ENCODE results near the gene ZNF132.
"Not testable (repeated sequence)": the region's sequence is repeated elsewhere in the genome, so short reads cannot be mapped to it uniquely, and the experiment has no call there.

The ZNF132 gene

DNA sequence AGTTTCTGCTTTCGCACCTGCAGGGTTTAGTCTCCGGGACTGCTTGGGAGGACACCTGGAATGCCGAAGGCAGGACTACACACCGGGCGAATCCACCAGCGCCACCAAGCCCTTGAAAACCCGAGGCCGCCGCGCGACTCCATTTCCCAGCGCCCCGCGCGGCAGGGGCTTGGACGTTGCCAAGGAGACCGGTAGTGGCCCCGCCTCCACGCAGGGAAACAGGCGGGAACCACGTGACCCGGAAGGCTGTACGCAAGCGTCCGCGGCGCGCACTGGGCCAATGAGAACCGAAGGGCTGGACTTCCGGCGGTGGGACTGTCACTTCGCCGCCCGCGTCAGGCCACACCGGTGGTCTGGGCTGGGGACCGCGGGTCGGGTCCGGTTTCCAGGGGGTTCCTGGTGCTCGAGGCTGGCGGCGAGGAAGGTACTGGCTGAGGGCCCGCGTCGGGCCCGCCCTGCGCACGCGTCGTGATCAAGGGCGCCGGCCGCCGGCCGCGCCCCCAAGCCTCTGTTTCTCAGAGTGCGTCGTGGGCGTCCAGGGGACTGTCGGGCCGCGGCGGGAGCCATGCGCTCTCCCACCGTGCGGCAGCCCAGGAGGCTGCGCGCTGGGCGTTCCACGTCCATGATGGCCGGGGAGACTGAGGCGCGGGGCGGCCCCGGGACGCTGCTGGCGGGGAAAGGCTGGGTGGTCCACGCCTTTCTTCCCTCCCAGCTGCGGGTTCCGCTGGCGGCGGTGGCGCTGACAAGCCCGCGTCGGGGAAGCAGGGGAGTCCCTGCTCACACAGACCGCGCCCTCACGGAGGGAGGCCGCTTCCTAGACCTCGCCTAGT lies 27.0 kb upstream of the ZNF132 start, which contains the start of gene ZNF324:
ZNF324 (plus strand) TSS at position 321 of the 830 bp plus-strand sequence. CDS start 2,106 bp downstream, outside the sequence.
- DNase-seq (ENCODE audit: low read depth), result peak; percentile 93

DNA sequence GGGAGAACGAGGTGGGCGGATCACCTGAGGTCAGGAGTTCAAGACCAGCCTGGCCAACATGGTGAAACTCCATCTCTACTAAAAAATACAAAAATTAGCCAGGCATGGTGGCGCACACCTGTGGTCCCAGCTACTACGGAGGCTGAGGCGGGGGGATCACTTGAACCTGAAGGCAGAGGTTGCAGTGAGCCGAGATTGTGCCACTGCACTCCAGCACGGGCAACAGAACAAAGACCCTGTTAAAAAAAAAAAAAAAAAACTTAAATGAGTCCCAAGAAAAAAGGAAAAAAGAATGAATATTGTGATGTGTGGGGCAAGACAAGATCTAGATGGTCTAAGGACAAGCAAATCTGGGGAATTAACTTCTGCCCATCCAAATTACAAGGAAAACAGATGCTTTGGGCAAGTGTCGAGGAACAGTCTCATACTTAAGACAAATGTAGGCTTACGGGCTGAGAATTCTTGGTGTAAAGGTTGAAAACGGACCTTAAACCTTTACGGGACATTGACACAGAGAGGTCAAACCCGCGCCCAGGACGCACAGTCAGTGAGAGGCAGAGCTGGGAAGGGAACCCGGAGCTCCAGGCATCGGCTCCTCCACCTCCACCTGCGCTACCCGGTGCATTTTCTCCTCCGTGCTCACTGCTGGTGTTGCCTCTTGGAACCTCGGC lies 26.3 kb upstream of the ZNF132 start:
- DNase-seq (ENCODE audit: low read depth), result no peak

- DNase-seq (ENCODE audit: low read depth), result no peak
Observed at GRCh38 chr19:58460039-58460438, 20.1 kb upstream of the ZNF132 start.

- no peak for DNase-seq (ENCODE audit: low read depth)
Observed at GRCh38 chr19:58456111-58456510, 16.2 kb upstream of the ZNF132 start.

DNA sequence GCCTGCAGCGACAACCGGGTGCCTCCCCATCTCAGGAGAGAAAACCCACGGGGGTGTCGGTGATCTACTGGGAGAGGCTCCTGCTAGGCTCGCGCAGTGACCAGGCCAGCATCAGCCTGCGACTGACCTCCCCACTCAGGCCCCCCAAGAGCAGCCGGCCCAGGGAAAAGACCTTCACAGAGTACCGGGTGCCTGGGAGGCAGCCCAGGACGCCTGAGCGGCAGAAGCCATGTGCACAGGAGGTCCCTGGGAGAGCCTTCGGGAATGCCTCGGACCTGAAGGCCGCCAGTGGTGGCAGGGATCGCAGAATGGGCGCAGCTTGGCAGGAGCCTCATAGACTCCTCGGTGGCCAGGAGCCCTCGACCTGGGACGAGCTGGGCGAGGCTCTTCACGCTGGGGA lies 15.4 kb upstream of the ZNF132 start:
- DNase-seq (ENCODE audit: low read depth), result no peak

GRCh38 chr19:58453743-58454142 lies 13.8 kb upstream of the ZNF132 start:
- DNase-seq (ENCODE audit: low read depth), result no peak

GRCh38 chr19:58451358-58452101 lies 11.6 kb upstream of the ZNF132 start, which contains the start of gene ZNF324B:
TSS of gene ZNF324B (plus strand) at chr19:58451622. CDS start at chr19:58453702, 2,080 bp downstream.
- peak; percentile 90 for DNase-seq (ENCODE audit: low read depth)

GRCh38 chr19:58450856-58451357 lies 11.0 kb upstream of the ZNF132 start:
- no peak for DNase-seq (ENCODE audit: low read depth)

DNA sequence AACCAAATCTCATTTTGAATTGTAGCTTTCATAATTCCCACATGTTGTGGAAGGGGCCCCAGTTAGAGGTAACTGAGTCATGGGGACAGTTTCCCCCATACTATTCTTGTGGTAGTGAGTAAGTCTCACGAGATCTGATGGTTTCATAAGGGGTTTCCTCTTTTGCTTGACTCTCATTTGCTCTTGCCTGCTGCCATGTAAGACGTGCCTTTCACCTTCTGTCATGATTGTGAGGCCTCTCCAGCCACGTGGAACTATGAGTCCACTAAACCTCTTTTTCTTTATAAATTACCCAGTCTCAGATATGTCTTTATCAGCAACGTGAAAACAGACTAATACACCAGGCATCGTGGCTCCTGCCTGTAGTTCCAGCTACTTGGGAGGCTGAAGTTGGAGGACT lies 10.0 kb upstream of the ZNF132 start:
- DNase-seq (ENCODE audit: low read depth), result not testable (repeated sequence)

DNA sequence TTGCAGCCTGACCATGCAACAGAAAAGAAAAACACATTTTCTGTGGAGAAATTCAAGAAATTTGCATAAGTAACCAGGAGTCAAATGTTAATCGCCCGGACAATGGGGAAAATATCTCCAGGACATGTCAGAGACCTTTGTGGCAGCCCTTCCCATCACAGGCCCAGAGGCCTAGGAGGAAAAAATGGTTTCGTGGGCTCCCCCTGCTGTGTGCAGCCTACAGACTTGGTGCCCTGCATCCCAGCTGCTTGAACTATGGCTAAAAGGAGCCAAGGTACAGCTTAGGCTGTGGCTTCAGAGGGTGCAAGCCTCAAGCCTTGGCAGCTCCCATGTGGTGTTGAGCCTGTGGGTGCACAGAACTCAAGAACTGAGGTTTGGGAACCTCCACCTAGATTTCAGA lies 8.9 kb upstream of the ZNF132 start:
- not testable (repeated sequence) for DNase-seq (ENCODE audit: low read depth)

- DNase-seq (ENCODE audit: low read depth), result not testable (repeated sequence)
Observed at GRCh38 chr19:58442986-58443385, 3.0 kb upstream of the ZNF132 start.

DNA sequence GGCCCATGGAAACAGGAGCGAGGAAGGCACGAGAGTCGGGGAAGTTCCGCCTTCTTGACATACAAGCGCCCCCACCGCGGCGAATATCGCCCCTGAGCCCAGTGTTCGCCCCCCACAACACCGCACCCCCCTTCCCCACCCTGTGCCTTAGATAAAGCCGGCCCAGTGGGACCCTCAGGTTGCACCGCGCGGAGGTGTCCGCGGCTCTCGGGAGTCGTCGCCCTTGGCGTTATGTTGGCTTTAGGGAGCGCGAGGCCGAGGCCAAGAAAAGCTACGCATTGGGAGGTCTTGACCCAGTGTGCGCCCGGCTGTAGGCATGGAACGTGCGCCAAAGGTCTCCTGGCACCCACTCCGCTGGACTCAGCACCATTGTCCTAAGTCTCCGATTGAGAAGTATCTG lies 603 bp upstream of the ZNF132 start:
- DNase-seq (ENCODE audit: low read depth), result no peak

DNA sequence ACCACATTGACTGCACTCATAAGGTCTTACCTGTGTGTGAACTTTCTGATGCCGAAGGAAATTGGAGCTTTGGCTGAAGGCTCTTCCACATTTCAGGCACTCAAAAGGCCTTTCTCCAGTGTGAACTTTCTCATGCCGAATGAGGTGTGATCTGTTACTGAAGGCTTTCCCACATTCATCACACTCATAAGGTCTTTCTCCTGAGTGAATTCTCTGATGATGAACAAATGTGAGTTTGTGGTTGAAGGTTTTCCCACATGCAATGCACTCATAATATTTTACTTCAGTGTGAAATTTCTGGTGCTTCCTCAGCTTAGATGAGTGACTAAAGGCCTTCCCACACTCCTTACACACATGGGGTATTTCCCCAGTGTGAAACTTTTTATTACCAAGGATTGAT lies 5.7 kb downstream of the ZNF132 start:
- no peak for DNase-seq (ENCODE audit: low read depth)

DNA sequence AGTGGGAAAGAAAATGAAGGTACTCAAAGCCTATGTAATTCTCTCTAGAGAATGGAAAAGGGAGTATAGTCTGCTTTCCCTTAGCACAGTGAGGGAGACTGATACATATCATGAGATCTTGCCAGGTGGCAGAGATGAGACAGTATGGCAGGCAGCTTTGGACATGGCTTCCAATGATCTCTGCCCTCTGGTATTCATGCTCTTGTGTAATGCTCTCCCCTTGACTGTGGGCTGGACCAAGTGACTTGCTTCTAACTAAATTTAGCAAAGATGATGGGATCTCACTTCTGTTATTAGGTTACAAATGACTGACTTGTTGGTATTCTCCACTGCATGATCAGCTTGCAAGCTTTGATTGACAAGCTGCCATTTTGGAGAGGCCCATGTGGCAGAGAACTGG lies 10.2 kb downstream of the ZNF132 start:
- DNase-seq (ENCODE audit: low read depth), result no peak

DNA sequence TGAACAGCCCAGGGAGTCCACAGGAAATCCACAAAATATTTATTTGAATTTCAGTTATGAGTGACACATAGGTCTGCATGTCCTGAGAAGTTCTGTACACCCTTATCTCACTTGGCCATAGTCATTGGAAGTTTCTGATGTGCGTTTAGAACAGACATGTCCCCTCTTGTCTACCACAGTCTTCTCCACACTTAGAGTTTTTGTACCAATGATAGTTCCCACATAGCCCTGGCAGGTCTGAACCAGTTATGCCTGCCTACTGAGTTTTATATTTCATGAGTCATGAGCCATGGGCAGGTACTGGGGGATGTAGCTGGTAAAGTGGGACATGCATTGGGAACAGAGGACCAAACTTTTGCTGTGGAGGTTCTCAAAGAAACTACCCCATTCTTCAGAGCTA lies 11.3 kb downstream of the ZNF132 start:
- DNase-seq (ENCODE audit: low read depth), result no peak

DNA sequence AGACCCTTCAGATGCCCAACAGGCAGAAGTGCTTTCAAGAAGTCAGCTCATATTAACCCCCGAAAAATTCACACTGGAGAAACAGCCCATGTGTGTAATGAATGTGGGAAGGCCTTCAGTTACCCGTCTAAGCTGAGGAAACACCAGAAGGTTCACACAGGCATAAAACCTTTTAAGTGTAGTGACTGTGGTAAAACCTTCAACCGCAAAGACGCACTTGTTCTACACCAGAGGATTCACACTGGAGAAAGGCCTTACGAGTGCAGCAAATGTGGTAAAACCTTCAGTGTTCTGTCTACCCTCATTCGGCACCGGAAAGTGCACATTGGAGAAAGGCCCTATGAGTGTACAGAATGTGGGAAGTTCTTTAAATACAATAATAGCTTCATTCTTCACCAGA lies 22.9 kb downstream of the ZNF132 start:
- no peak for DNase-seq (ENCODE audit: low read depth)

GRCh38 chr19:58416604-58417003 lies 23.3 kb downstream of the ZNF132 start:
- no peak for DNase-seq (ENCODE audit: low read depth)

GRCh38 chr19:58409010-58409790 lies 30.8 kb downstream of the ZNF132 start:
- no peak for DNase-seq (ENCODE audit: low read depth)

GRCh38 chr19:58408152-58409009 lies 31.6 kb downstream of the ZNF132 start, which contains the start of gene ZNF584:
TSS of gene ZNF584 (plus strand) at chr19:58408649. CDS start at chr19:58409148, 499 bp downstream.
- peak; percentile 92 for DNase-seq (ENCODE audit: low read depth)

GRCh38 chr19:58407658-58408151 lies 32.2 kb downstream of the ZNF132 start:
- DNase-seq (ENCODE audit: low read depth), result no peak

Measured in fibroblast of gingiva (primary cell).